Measurements from ENCODE around the gene EPHB3.

EPHB3 gene

GRCh38 chr3:184543843-184544512 lies 17.6 kb upstream of the EPHB3 start:
- peaks cover 5 to 11% of the 10 kb centered on the region in 2 donors for H3K4me1 ChIP-seq (ENCODE audit: control insufficient read depth in 1 of 2, insufficient read depth in 2 of 2, low read length in 2 of 2)
- H3K36me3 ChIP-seq (ENCODE audit: control insufficient read depth in 1 of 2, insufficient read depth in 2 of 2, low read length in 2 of 2), result no peaks in the 10 kb centered on the region
- no peaks in the 10 kb centered on the region for H3K9me3 ChIP-seq (ENCODE audit: control insufficient read depth in 1 of 2, low read length in 2 of 2)
- H3K27ac ChIP-seq (ENCODE audit: low read depth, low read length), result no peak overlapping the region
- no peak overlapping the region for H3K4me3 ChIP-seq (ENCODE audit: low read depth in 1 of 2, low read length in 2 of 2)
- H3K27me3 ChIP-seq (ENCODE audit: control insufficient read depth in 1 of 2, insufficient read depth in 2 of 2, low read length in 2 of 2), result peaks cover 0 to 11% of the 10 kb centered on the region in 2 donors
- H3K9ac ChIP-seq (ENCODE audit: low read depth in 1 of 2, low read length in 2 of 2), result peak overlapping the region in 1 of 2 donors; percentile 18

- Histone ChIP-seq H3K9ac (ENCODE audit: low read depth in 1 of 2, low read length in 2 of 2) (no peak overlapping the region), H3K9me3 (ENCODE audit: control insufficient read depth in 1 of 2, low read length in 2 of 2) (no peaks in the 10 kb centered on the region), H3K27me3 (ENCODE audit: control insufficient read depth in 1 of 2, insufficient read depth in 2 of 2, low read length in 2 of 2) (peaks cover 0 to 8% of the 10 kb centered on the region in 2 donors), H3K36me3 (ENCODE audit: control insufficient read depth in 1 of 2, insufficient read depth in 2 of 2, low read length in 2 of 2) (no peaks in the 10 kb centered on the region), H3K4me1 (ENCODE audit: control insufficient read depth in 1 of 2, insufficient read depth in 2 of 2, low read length in 2 of 2) (peaks cover 5 to 11% of the 10 kb centered on the region in 2 donors), H3K4me3 (ENCODE audit: low read depth in 1 of 2, low read length in 2 of 2) (no peak overlapping the region), H3K27ac (ENCODE audit: low read depth, low read length) (no peak overlapping the region)
Measured at GRCh38 chr3:184544513-184544861, 17.1 kb upstream of the EPHB3 start.

- Histone ChIP-seq H3K4me3 (ENCODE audit: low read depth in 1 of 2, low read length in 2 of 2) (no peak overlapping the region), H3K27me3 (ENCODE audit: control insufficient read depth in 1 of 2, insufficient read depth in 2 of 2, low read length in 2 of 2) (peaks cover 0 to 8% of the 10 kb centered on the region in 2 donors), H3K9me3 (ENCODE audit: control insufficient read depth in 1 of 2, low read length in 2 of 2) (no peaks in the 10 kb centered on the region)
Measured at GRCh38 chr3:184545769-184546168, 15.8 kb upstream of the EPHB3 start.

GRCh38 chr3:184546252-184546651 lies 15.3 kb upstream of the EPHB3 start:
- H3K9ac ChIP-seq (ENCODE audit: low read depth in 1 of 2, low read length in 2 of 2), result no peak overlapping the region
- H3K4me3 ChIP-seq (ENCODE audit: low read depth in 1 of 2, low read length in 2 of 2), result no peak overlapping the region
- no peak overlapping the region for H3K27ac ChIP-seq (ENCODE audit: low read depth, low read length)
- H3K36me3 ChIP-seq (ENCODE audit: control insufficient read depth in 1 of 2, insufficient read depth in 2 of 2, low read length in 2 of 2), result no peaks in the 10 kb centered on the region
- H3K4me1 ChIP-seq (ENCODE audit: control insufficient read depth in 1 of 2, insufficient read depth in 2 of 2, low read length in 2 of 2), result peaks cover 5 to 11% of the 10 kb centered on the region in 2 donors
- no peaks in the 10 kb centered on the region for H3K9me3 ChIP-seq (ENCODE audit: control insufficient read depth in 1 of 2, low read length in 2 of 2)
- H3K27me3 ChIP-seq (ENCODE audit: control insufficient read depth in 1 of 2, insufficient read depth in 2 of 2, low read length in 2 of 2), result peaks cover 0 to 8% of the 10 kb centered on the region in 2 donors

More at GRCh38 chr3:184545769-184546168, 15.8 kb upstream of the EPHB3 start:
- no peak overlapping the region for H3K9ac ChIP-seq (ENCODE audit: low read depth in 1 of 2, low read length in 2 of 2)
- no peaks in the 10 kb centered on the region for H3K36me3 ChIP-seq (ENCODE audit: control insufficient read depth in 1 of 2, insufficient read depth in 2 of 2, low read length in 2 of 2)
- peaks cover 5 to 11% of the 10 kb centered on the region in 2 donors for H3K4me1 ChIP-seq (ENCODE audit: control insufficient read depth in 1 of 2, insufficient read depth in 2 of 2, low read length in 2 of 2)
- H3K27ac ChIP-seq (ENCODE audit: low read depth, low read length), result no peak overlapping the region

- Histone ChIP-seq H3K9me3 (ENCODE audit: control insufficient read depth in 1 of 2, low read length in 2 of 2) (no peaks in the 10 kb centered on the region), H3K4me1 (ENCODE audit: control insufficient read depth in 1 of 2, insufficient read depth in 2 of 2, low read length in 2 of 2) (peaks cover 5 to 7% of the 10 kb centered on the region in 2 donors), H3K27ac (ENCODE audit: low read depth, low read length) (no peak overlapping the region), H3K27me3 (ENCODE audit: control insufficient read depth in 1 of 2, insufficient read depth in 2 of 2, low read length in 2 of 2) (no peaks in the 10 kb centered on the region), H3K9ac (ENCODE audit: low read depth in 1 of 2, low read length in 2 of 2) (no peak overlapping the region), H3K36me3 (ENCODE audit: control insufficient read depth in 1 of 2, insufficient read depth in 2 of 2, low read length in 2 of 2) (no peaks in the 10 kb centered on the region), H3K4me3 (ENCODE audit: low read depth in 1 of 2, low read length in 2 of 2) (no peak overlapping the region)
Measured at GRCh38 chr3:184549796-184550577, 11.6 kb upstream of the EPHB3 start.

GRCh38 chr3:184551103-184551502 lies 10.5 kb upstream of the EPHB3 start:
- Histone ChIP-seq H3K9ac (ENCODE audit: low read depth in 1 of 2, low read length in 2 of 2) (no peak overlapping the region), H3K4me3 (ENCODE audit: low read depth in 1 of 2, low read length in 2 of 2) (no peak overlapping the region), H3K36me3 (ENCODE audit: control insufficient read depth in 1 of 2, insufficient read depth in 2 of 2, low read length in 2 of 2) (no peaks in the 10 kb centered on the region), H3K27me3 (ENCODE audit: control insufficient read depth in 1 of 2, insufficient read depth in 2 of 2, low read length in 2 of 2) (no peaks in the 10 kb centered on the region), H3K27ac (ENCODE audit: low read depth, low read length) (no peak overlapping the region), H3K9me3 (ENCODE audit: control insufficient read depth in 1 of 2, low read length in 2 of 2) (no peaks in the 10 kb centered on the region), H3K4me1 (ENCODE audit: control insufficient read depth in 1 of 2, insufficient read depth in 2 of 2, low read length in 2 of 2) (peaks cover 4 to 11% of the 10 kb centered on the region in 2 donors)

- no peaks in the 10 kb centered on the region for H3K9me3 ChIP-seq (ENCODE audit: control insufficient read depth in 1 of 2, low read length in 2 of 2)
- H3K36me3 ChIP-seq (ENCODE audit: control insufficient read depth in 1 of 2, insufficient read depth in 2 of 2, low read length in 2 of 2), result no peaks in the 10 kb centered on the region
- H3K9ac ChIP-seq (ENCODE audit: low read depth in 1 of 2, low read length in 2 of 2), result no peak overlapping the region
- H3K27ac ChIP-seq (ENCODE audit: low read depth, low read length), result no peak overlapping the region
- H3K4me1 ChIP-seq (ENCODE audit: control insufficient read depth in 1 of 2, insufficient read depth in 2 of 2, low read length in 2 of 2), result peaks cover 10 to 17% of the 10 kb centered on the region in 2 donors
- H3K27me3 ChIP-seq (ENCODE audit: control insufficient read depth in 1 of 2, insufficient read depth in 2 of 2, low read length in 2 of 2), result no peaks in the 10 kb centered on the region
- no peak overlapping the region for H3K4me3 ChIP-seq (ENCODE audit: low read depth in 1 of 2, low read length in 2 of 2)
Measured at GRCh38 chr3:184551614-184552256, 9.8 kb upstream of the EPHB3 start.

GRCh38 chr3:184552296-184552695 lies 9.3 kb upstream of the EPHB3 start:
- Histone ChIP-seq H3K27ac (ENCODE audit: low read depth, low read length) (no peak overlapping the region), H3K4me3 (ENCODE audit: low read depth in 1 of 2, low read length in 2 of 2) (no peak overlapping the region), H3K9me3 (ENCODE audit: control insufficient read depth in 1 of 2, low read length in 2 of 2) (no peaks in the 10 kb centered on the region), H3K4me1 (ENCODE audit: control insufficient read depth in 1 of 2, insufficient read depth in 2 of 2, low read length in 2 of 2) (peaks cover 15 to 18% of the 10 kb centered on the region in 2 donors), H3K27me3 (ENCODE audit: control insufficient read depth in 1 of 2, insufficient read depth in 2 of 2, low read length in 2 of 2) (no peaks in the 10 kb centered on the region), H3K36me3 (ENCODE audit: control insufficient read depth in 1 of 2, insufficient read depth in 2 of 2, low read length in 2 of 2) (no peaks in the 10 kb centered on the region), H3K9ac (ENCODE audit: low read depth in 1 of 2, low read length in 2 of 2) (no peak overlapping the region)

GRCh38 chr3:184552863-184553262 lies 8.7 kb upstream of the EPHB3 start:
- H3K4me1 ChIP-seq (ENCODE audit: control insufficient read depth in 1 of 2, insufficient read depth in 2 of 2, low read length in 2 of 2), result peaks cover 21% of the 10 kb centered on the region in 2 donors
- H3K27ac ChIP-seq (ENCODE audit: low read depth, low read length), result no peak overlapping the region
- no peak overlapping the region for H3K4me3 ChIP-seq (ENCODE audit: low read depth in 1 of 2, low read length in 2 of 2)
- H3K9ac ChIP-seq (ENCODE audit: low read depth in 1 of 2, low read length in 2 of 2), result no peak overlapping the region
- no peaks in the 10 kb centered on the region for H3K27me3 ChIP-seq (ENCODE audit: control insufficient read depth in 1 of 2, insufficient read depth in 2 of 2, low read length in 2 of 2)
- no peaks in the 10 kb centered on the region for H3K9me3 ChIP-seq (ENCODE audit: control insufficient read depth in 1 of 2, low read length in 2 of 2)
- no peaks in the 10 kb centered on the region for H3K36me3 ChIP-seq (ENCODE audit: control insufficient read depth in 1 of 2, insufficient read depth in 2 of 2, low read length in 2 of 2)

GRCh38 chr3:184553385-184553784 lies 8.2 kb upstream of the EPHB3 start:
- Histone ChIP-seq H3K4me3 (ENCODE audit: low read depth in 1 of 2, low read length in 2 of 2) (no peak overlapping the region), H3K27ac (ENCODE audit: low read depth, low read length) (no peak overlapping the region), H3K9me3 (ENCODE audit: control insufficient read depth in 1 of 2, low read length in 2 of 2) (no peaks in the 10 kb centered on the region)

More at GRCh38 chr3:184553385-184553784, 8.2 kb upstream of the EPHB3 start:
- peaks cover 26% of the 10 kb centered on the region in 2 donors for H3K4me1 ChIP-seq (ENCODE audit: control insufficient read depth in 1 of 2, insufficient read depth in 2 of 2, low read length in 2 of 2)
- no peak overlapping the region for H3K9ac ChIP-seq (ENCODE audit: low read depth in 1 of 2, low read length in 2 of 2)
- no peaks in the 10 kb centered on the region for H3K27me3 ChIP-seq (ENCODE audit: control insufficient read depth in 1 of 2, insufficient read depth in 2 of 2, low read length in 2 of 2)
- no peaks in the 10 kb centered on the region for H3K36me3 ChIP-seq (ENCODE audit: control insufficient read depth in 1 of 2, insufficient read depth in 2 of 2, low read length in 2 of 2)
